Tibial artery (tissue), 4 donors: ENCODE measurements around the gene EFCAB11.

Experiments
- DNase-seq, 2 donors: peaks; one replicate each; pipeline ENCODE4 v3.0.0-alpha.2; 2019
- H3K27ac ChIP-seq, 2 donors: fragments of 200-600 bp; sonication (generic) in 1 of 2; 1 replicate in 1 of 2; 2 replicates in 1 of 2; pipeline ENCODE4 v1.5.1; 2018 to 2019; ENCODE audit warnings: mild to moderate bottlenecking in 1 of 2
- H3K27me3 ChIP-seq, 2 donors: fragments of 200-600 bp; sonication (generic) in 1 of 2; one replicate each; pipeline versions ENCODE4 v1.5.1 to v1.6.0; 2016 to 2019
- H3K36me3 ChIP-seq, 3 donors: fragments of 200-600 bp; sonication (generic) in 2 of 3; one replicate each; pipeline ENCODE4 v1.5.1; 2016 to 2019; ENCODE audit warnings: mild to moderate bottlenecking in 2 of 3
- H3K4me1 ChIP-seq, 4 donors: fragments of 200-600 bp; sonication (generic) in 2 of 4; 1 replicate in 3 of 4; 2 replicates in 1 of 4; pipeline ENCODE4 v1.5.1; 2016 to 2019
- H3K4me3 ChIP-seq, 2 donors: fragments of 200-600 bp; sonication (generic) in 1 of 2; 1 replicate in 1 of 2; 2 replicates in 1 of 2; pipeline ENCODE4 v1.5.1; 2018 to 2019; ENCODE audit warnings: mild to moderate bottlenecking in 2 of 2
- H3K9me3 ChIP-seq, 3 donors: fragments of 200-600 bp; sonication (generic) in 1 of 3; one replicate each; pipeline ENCODE4 v1.5.1; 2016 to 2019
- CTCF ChIP-seq, 2 experiments: fragments of 200-600 bp in 1 of 2; fragments of 450-650 bp in 1 of 2; IDR thresholded peaks; one replicate each; pipeline ENCODE4 v1.5.1; 2017 to 2019; ENCODE audit warnings: antibody characterized with exemption in 2 of 2, mild to moderate bottlenecking in 1 of 2, moderate library complexity in 1 of 2
- intact Hi-C: fragments of 100-400 bp; cut with DNase I; formaldehyde crosslinking; loops from one replicate; pipeline ENCODE4 v1.15.0; 2023; ENCODE audit warnings: low total_unique reads

EFCAB11 gene

GRCh38 chr14:89954070-89955021 is at the start of gene EFCAB11:
TSS of gene EFCAB11 (minus strand) at chr14:89954730. CDS start at chr14:89954660, 70 bp downstream.
- Histone ChIP-seq H3K36me3 (peaks cover 0 to 14% (median 0%) of the 10 kb centered on the region in 3 donors), H3K27ac (peak within 1 kb of the TSS; percentile 93 to 97), H3K4me3 (peak within 1 kb of the TSS; percentile 91 to 93), H3K9me3 (no peaks in the 10 kb centered on the region), H3K27me3 (no peaks in the 10 kb centered on the region), H3K4me1 (peaks cover 0 to 23% (median 15%) of the 10 kb centered on the region in 4 donors)
- no peak for TF ChIP-seq CTCF (IDR thresholded peaks at IDR 0.05)
- peak; percentile 96 to 98 for DNase-seq
- intact Hi-C loops = loop anchor here (10.0 kb wide), 1 partner anchor 870 kb away; no protein-coding TSS in a partner anchor

GRCh38 chr14:90003526-90004307 is 49.2 kb upstream of the EFCAB11 start:
- no peaks in the 10 kb centered on the region for H3K4me1 ChIP-seq
- H3K9me3 ChIP-seq = no peaks in the 10 kb centered on the region
- no peak overlapping the region for H3K27ac ChIP-seq
- no peaks in the 10 kb centered on the region for H3K27me3 ChIP-seq
- peaks cover 0 to 26% (median 22%) of the 10 kb centered on the region in 3 donors for H3K36me3 ChIP-seq
- no peak for DNase-seq
- TF ChIP-seq CTCF (IDR thresholded peaks at IDR 0.05) = no peak
- no peak overlapping the region for H3K4me3 ChIP-seq
- intact Hi-C loops = no loop called here

- Histone ChIP-seq H3K4me1 (no peaks in the 10 kb centered on the region), H3K9me3 (no peaks in the 10 kb centered on the region), H3K27ac (no peak overlapping the region), H3K36me3 (peaks cover 0 to 35% (median 30%) of the 10 kb centered on the region in 3 donors), H3K4me3 (no peak overlapping the region), H3K27me3 (no peaks in the 10 kb centered on the region)
- TF ChIP-seq CTCF (IDR thresholded peaks at IDR 0.05) = no peak
- DNase-seq = no peak
- intact Hi-C loops = no loop called here
Measured at GRCh38 chr14:90000935-90001334, 46.4 kb upstream of the EFCAB11 start.

- intact Hi-C loops = no loop called here
- Histone ChIP-seq H3K9me3 (no peaks in the 10 kb centered on the region), H3K27me3 (no peaks in the 10 kb centered on the region), H3K36me3 (peaks cover 25 to 61% (median 56%) of the 10 kb centered on the region in 3 donors), H3K4me1 (no peaks in the 10 kb centered on the region), H3K4me3 (no peak overlapping the region), H3K27ac (no peak overlapping the region)
- no peak for DNase-seq
- no peak for TF ChIP-seq CTCF (IDR thresholded peaks at IDR 0.05)
Measured at GRCh38 chr14:89996963-89997362, 42.4 kb upstream of the EFCAB11 start.

- no peak overlapping the region for H3K27ac ChIP-seq
- H3K27me3 ChIP-seq = no peaks in the 10 kb centered on the region
- H3K9me3 ChIP-seq = no peaks in the 10 kb centered on the region
- intact Hi-C loops = no loop called here
- no peak overlapping the region for H3K4me3 ChIP-seq
- no peak for TF ChIP-seq CTCF (IDR thresholded peaks at IDR 0.05)
- H3K4me1 ChIP-seq = no peaks in the 10 kb centered on the region
- no peak for DNase-seq
- peaks cover 25 to 69% (median 54%) of the 10 kb centered on the region in 3 donors for H3K36me3 ChIP-seq
Measured at GRCh38 chr14:89992273-89992672, 37.7 kb upstream of the EFCAB11 start.
